GM12878 (cell line): Measurements from ENCODE around the gene AKR1C1. TPM values are rescaled to one million over a fixed set of nuclear protein-coding genes. Genes with fewer than 3 reads are reported as not detected.

ENCODE experiments used
- CBFB ChIP-seq: IDR thresholded peaks from 2 replicates; pipeline ENCODE4 v1.6.1; 2016; ENCODE audit warnings: antibody characterized with exemption, low read depth
- CHD4 ChIP-seq: fragments of 200-600 bp; sonication (generic); IDR thresholded peaks from 2 replicates; pipeline ENCODE4 v1.6.1; 2016; ENCODE audit warnings: mild to moderate bottlenecking
- CREM ChIP-seq: IDR thresholded peaks from 2 replicates; pipeline ENCODE4 v1.6.1; 2014; ENCODE audit warnings: antibody characterized with exemption, low read depth
- NFXL1 ChIP-seq: fragments of 450-650 bp; IDR thresholded peaks from 2 replicates; pipeline ENCODE4 v1.6.1; 2017; ENCODE audit warnings: antibody characterized with exemption, mild to moderate bottlenecking, borderline replicate concordance
- NFYB ChIP-seq: IDR thresholded peaks from 2 replicates; pipeline ENCODE4 v1.6.1; 2011; ENCODE audit warnings: low read depth, mild to moderate bottlenecking, low read length, improper control_type of control experiment, moderate library complexity; ENCODE audit not compliant: insufficient read depth
- NR2C2 ChIP-seq: IDR thresholded peaks from 2 replicates; pipeline ENCODE4 v1.6.1; 2011; ENCODE audit warnings: borderline replicate concordance, low read depth; ENCODE audit not compliant: control insufficient read depth, insufficient read length
- NR2F1 ChIP-seq: fragments of 450-650 bp; conservative IDR thresholded peaks from 2 replicates; pipeline ENCODE4 v1.6.1; 2017; ENCODE audit warnings: mild to moderate bottlenecking
- PRDM15 ChIP-seq: fragments of 450-650 bp; formaldehyde crosslinking; IDR thresholded peaks from 2 replicates; pipeline ENCODE4 v1.4.0; 2020; ENCODE audit warnings: mild to moderate bottlenecking, moderate library complexity
- SMAD1 ChIP-seq: fragments of 450-650 bp; IDR thresholded peaks from 2 replicates; pipeline ENCODE4 v1.6.1; 2018; ENCODE audit warnings: mild to moderate bottlenecking, low read depth; ENCODE audit not compliant: partially characterized antibody
- ZZZ3 ChIP-seq: IDR thresholded peaks from 2 replicates; pipeline ENCODE4 v1.6.1; 2011; ENCODE audit warnings: low read depth; ENCODE audit not compliant: control insufficient read depth, insufficient read length
- polyA plus RNA-seq, 11 experiments: library from polyadenylated mRNA; depleted of rRNA in 4 of 11; unstranded in 6 of 11; stranded (reverse) in 5 of 11; fragments of >200 nt; fragmentation: Nextera tagmentation in 4 of 11; fragmentation: Illumina TruSeq in 1 of 11; extraction: Ambion mirVana in 4 of 11; extraction: Trizol in 1 of 11; gene quantifications; 1 replicate in 1 of 11; 2 replicates in 10 of 11; pipeline versions ENCODE4 v1.2.1 to v1.2.3, GENCODE V29; 2011 to 2016; ENCODE audit warnings: inconsistent platforms in 2 of 11, missing spikeins in 2 of 11, low read depth in 1 of 11
- total RNA-seq, 4 experiments: library from RNA; depleted of rRNA in 3 of 4; stranded (reverse); fragments of >200 nt in 3 of 4; fragmentation: Illumina TruSeq in 1 of 4; extraction: Trizol in 1 of 4; gene quantifications; 2 replicates each; pipeline versions ENCODE4 v1.2.1 to v1.2.3, GENCODE V29; 2013 to 2021
- TF ChIP-seq, protein P1 (sequence below): fragments of 450-650 bp; IDR thresholded peaks from 2 replicates; pipeline ENCODE4 v1.6.1; 2017; ENCODE audit warnings: mild to moderate bottlenecking, low read depth, inconsistent platforms; ENCODE audit not compliant: poor library complexity, severe bottlenecking

The AKR1C1 gene
- total and polyA plus RNA-seq, 10 of the 15 experiments (the other 5 are each of a cell fraction or from before 2014, with no cell fraction given): 0.05 to 1.2 (median 0.35) TPM; not detected in 6

- TF ChIP-seq, protein P1, sequence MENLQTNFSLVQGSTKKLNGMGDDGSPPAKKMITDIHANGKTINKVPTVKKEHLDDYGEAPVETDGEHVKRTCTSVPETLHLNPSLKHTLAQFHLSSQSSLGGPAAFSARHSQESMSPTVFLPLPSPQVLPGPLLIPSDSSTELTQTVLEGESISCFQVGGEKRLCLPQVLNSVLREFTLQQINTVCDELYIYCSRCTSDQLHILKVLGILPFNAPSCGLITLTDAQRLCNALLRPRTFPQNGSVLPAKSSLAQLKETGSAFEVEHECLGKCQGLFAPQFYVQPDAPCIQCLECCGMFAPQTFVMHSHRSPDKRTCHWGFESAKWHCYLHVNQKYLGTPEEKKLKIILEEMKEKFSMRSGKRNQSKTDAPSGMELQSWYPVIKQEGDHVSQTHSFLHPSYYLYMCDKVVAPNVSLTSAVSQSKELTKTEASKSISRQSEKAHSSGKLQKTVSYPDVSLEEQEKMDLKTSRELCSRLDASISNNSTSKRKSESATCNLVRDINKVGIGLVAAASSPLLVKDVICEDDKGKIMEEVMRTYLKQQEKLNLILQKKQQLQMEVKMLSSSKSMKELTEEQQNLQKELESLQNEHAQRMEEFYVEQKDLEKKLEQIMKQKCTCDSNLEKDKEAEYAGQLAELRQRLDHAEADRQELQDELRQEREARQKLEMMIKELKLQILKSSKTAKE: no peak
- TF ChIP-seq NFXL1: no peak
- no peak for TF ChIP-seq NR2C2
- TF ChIP-seq NFYB: no peak
- no peak for TF ChIP-seq CBFB
- no peak for TF ChIP-seq CHD4
- TF ChIP-seq NR2F1: no peak
- TF ChIP-seq PRDM15 (CRISPR knock-in tag): no peak
- no peak for TF ChIP-seq SMAD1
- no peak for TF ChIP-seq ZZZ3
- no peak for TF ChIP-seq CREM
Observed at GRCh38 chr10:4947039-4947634, 16.1 kb upstream of the AKR1C1 start (continued).
